GM19240 (cell line): ENCODE data around the gene GALNT18.

ENCODE experiments used
- DNase-seq: peaks from one replicate; pipeline ENCODE4 v3.0.0; 2011; ENCODE audit warnings: low spot score; ENCODE audit not compliant: insufficient read length

Gene GALNT18

GRCh38 chr11:11246166-11246565, 375.6 kb downstream of the GALNT18 start:
- DNase-seq, result no peak

GRCh38 chr11:11245453-11245852, 376.4 kb downstream of the GALNT18 start:
- DNase-seq, result no peak

GRCh38 chr11:11244470-11245080, 377.2 kb downstream of the GALNT18 start:
- no peak for DNase-seq

- no peak for DNase-seq
These were observed 378.0 kb downstream of the GALNT18 start for GRCh38 chr11:11243590-11244469.

- no peak for DNase-seq
These were observed 378.6 kb downstream of the GALNT18 start for GRCh38 chr11:11243209-11243589.

- no peak for DNase-seq
These were observed 380.5 kb downstream of the GALNT18 start for GRCh38 chr11:11241284-11241683.

- no peak for DNase-seq
These were observed 381.8 kb downstream of the GALNT18 start for GRCh38 chr11:11239959-11240358.

GRCh38 chr11:11237070-11237832, 384.6 kb downstream of the GALNT18 start:
- DNase-seq, result no peak

- no peak for DNase-seq
These were observed 385.2 kb downstream of the GALNT18 start for GRCh38 chr11:11236498-11237059.

GRCh38 chr11:11231763-11232162, 390.0 kb downstream of the GALNT18 start:
- no peak for DNase-seq

GRCh38 chr11:11230802-11231562, 390.8 kb downstream of the GALNT18 start:
- peak; percentile 25 for DNase-seq

GRCh38 chr11:11230087-11230486, 391.7 kb downstream of the GALNT18 start:
- no peak for DNase-seq

- DNase-seq, result no peak
These were observed 392.2 kb downstream of the GALNT18 start for GRCh38 chr11:11229647-11230046.

GRCh38 chr11:11227296-11228085, 394.3 kb downstream of the GALNT18 start:
- no peak for DNase-seq
